SU-DHL-6 (cell line): ENCODE measurements around the gene NRL.

Experiments
- H2AFZ ChIP-seq: fragments of 200-600 bp; sonication (generic); 2 replicates; pipeline ENCODE4 v1.6.1; 2014; ENCODE audit warnings: low read depth, mild to moderate bottlenecking, moderate library complexity, mixed read lengths, antibody characterized with exemption, low read length; ENCODE audit not compliant: severe bottlenecking
- H3F3A ChIP-seq: fragments of 200-600 bp; shearing (Covaris generic); 2 replicates; pipeline ENCODE4 v1.6.0; 2016; ENCODE audit warnings: antibody characterized with exemption, mild to moderate bottlenecking; ENCODE audit not compliant: insufficient read depth
- H3K27ac ChIP-seq: fragments of 200-600 bp; sonication (generic); 2 replicates; pipeline ENCODE4 v1.5.1; 2016; ENCODE audit warnings: low read depth, mild to moderate bottlenecking, low read length, moderate library complexity, mixed read lengths
- H3K27me3 ChIP-seq: fragments of 200-600 bp; sonication (generic), shearing (Covaris generic); 2 replicates; pipeline ENCODE4 v1.6.0; 2014; ENCODE audit warnings: mild to moderate bottlenecking, low read length
- H3K36me3 ChIP-seq: fragments of 200-600 bp; sonication (generic); 2 replicates; pipeline ENCODE4 v1.6.1; 2014; ENCODE audit warnings: mild to moderate bottlenecking, low read length, mixed read lengths
- H3K4me2 ChIP-seq: fragments of 300-600, 200-600 bp; shearing (Covaris generic), sonication (generic); 2 replicates; pipeline ENCODE4 v1.6.0; 2014; ENCODE audit warnings: low read length, low read depth, mild to moderate bottlenecking; ENCODE audit not compliant: poor library complexity, severe bottlenecking
- H3K4me3 ChIP-seq: fragments of 200-600 bp; sonication (generic); 2 replicates; pipeline ENCODE4 v1.5.1; 2014; ENCODE audit warnings: antibody characterized with exemption, low read length, mild to moderate bottlenecking, mixed read lengths; ENCODE audit not compliant: insufficient read depth, poor library complexity, severe bottlenecking
- H3K79me2 ChIP-seq: fragments of 200-600 bp; sonication (generic); 2 replicates; pipeline ENCODE4 v1.6.1; 2014; ENCODE audit warnings: mild to moderate bottlenecking, low read length, moderate library complexity; ENCODE audit not compliant: insufficient read depth
- H3K9ac ChIP-seq: fragments of 200-600 bp; sonication (generic); 2 replicates; pipeline ENCODE4 v1.7.0; 2014; ENCODE audit warnings: mild to moderate bottlenecking, low read length
- H3K9me2 ChIP-seq: fragments of 200-600 bp; sonication (generic); replicated peaks from 2 replicates; pipeline ENCODE4 v1.6.1; 2014; ENCODE audit warnings: low read length; ENCODE audit not compliant: insufficient read depth
- H3K9me3 ChIP-seq: fragments of 200-600 bp; sonication (generic); 2 replicates; pipeline ENCODE4 v1.6.1; 2014; ENCODE audit warnings: low read length, mixed read lengths; ENCODE audit not compliant: insufficient read depth
- H4K20me1 ChIP-seq: fragments of 200-600 bp; sonication (generic); 2 replicates; pipeline ENCODE4 v1.6.1; 2014; ENCODE audit warnings: low read depth, mild to moderate bottlenecking, antibody characterized with exemption, low read length, moderate library complexity, mixed read lengths
- EZH2phosphoT487 ChIP-seq: fragments of 200-600 bp; sonication (generic), shearing (Covaris generic); conservative IDR thresholded peaks from 2 replicates; pipeline ENCODE4 v1.6.1; 2018; ENCODE audit warnings: mild to moderate bottlenecking, antibody characterized with exemption, low read length, moderate library complexity, mixed read lengths
- TF ChIP-seq, protein P1 (sequence below): fragments of 200-600 bp; sonication (generic); IDR thresholded peaks from one replicate; pipeline ENCODE4 v1.5.1; 2017; ENCODE audit warnings: antibody characterized with exemption, mild to moderate bottlenecking, low read length, moderate library complexity; ENCODE audit not compliant: insufficient read depth, poor library complexity, severe bottlenecking

The NRL gene

DNA sequence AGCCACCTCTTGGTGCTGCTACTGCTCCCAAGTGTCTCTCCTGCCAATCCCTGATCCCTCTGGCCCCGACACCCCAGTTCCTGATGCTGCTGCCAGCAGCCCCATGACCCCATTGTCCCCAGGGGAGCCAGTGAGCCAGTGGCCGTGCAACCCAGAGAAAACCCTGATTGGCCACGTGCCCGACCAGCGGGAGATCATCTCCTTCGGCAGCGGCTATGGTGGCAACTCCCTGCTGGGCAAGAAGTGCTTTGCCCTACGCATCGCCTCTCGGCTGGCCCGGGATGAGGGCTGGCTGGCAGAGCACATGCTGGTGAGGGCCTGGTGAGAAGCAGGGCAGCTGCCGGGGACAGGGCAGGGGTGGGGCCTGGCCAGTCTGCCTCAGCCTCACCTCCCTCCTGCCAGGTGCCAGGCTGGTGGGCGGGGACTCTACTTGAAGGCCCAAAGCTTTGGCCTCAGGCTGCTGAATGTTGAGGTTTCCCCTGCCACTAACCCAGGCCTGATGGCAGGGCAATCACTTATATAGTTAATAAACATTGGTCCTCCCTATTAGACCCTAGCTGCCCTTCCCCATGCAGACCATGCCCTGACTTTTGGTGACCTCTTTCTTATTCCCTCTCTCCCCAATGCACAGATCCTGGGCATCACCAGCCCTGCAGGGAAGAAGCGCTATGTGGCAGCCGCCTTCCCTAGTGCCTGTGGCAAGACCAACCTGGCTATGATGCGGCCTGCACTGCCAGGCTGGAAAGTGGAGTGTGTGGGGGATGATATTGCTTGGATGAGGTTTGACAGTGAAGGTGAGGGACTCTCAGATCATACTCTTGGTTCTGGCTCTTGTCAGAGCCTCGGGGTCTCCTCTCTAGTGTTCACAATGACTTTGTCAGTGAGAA, 15.6 kb downstream of the NRL start:
- Histone ChIP-seq H3K27me3 (no peaks in the 10 kb centered on the region), H3K36me3 (peaks cover 4% of the 10 kb centered on the region; the same call in 1 of the 2 replicates), H3K4me3 (no peak overlapping the region), H3F3A (peaks cover 10% of the 10 kb centered on the region), H3K4me2 (no peak overlapping the region), H2AFZ (no peak overlapping the region), H4K20me1 (no peaks in the 10 kb centered on the region), H3K79me2 (peaks cover 8% of the 10 kb centered on the region; the same call in 1 of the 2 replicates), H3K27ac (no peak overlapping the region), H3K9ac (no peak overlapping the region), H3K9me2 (no peaks in the 10 kb centered on the region), H3K9me3 (no peaks in the 10 kb centered on the region)
- no peak for TF ChIP-seq EZH2phosphoT487
- TF ChIP-seq, protein P1, sequence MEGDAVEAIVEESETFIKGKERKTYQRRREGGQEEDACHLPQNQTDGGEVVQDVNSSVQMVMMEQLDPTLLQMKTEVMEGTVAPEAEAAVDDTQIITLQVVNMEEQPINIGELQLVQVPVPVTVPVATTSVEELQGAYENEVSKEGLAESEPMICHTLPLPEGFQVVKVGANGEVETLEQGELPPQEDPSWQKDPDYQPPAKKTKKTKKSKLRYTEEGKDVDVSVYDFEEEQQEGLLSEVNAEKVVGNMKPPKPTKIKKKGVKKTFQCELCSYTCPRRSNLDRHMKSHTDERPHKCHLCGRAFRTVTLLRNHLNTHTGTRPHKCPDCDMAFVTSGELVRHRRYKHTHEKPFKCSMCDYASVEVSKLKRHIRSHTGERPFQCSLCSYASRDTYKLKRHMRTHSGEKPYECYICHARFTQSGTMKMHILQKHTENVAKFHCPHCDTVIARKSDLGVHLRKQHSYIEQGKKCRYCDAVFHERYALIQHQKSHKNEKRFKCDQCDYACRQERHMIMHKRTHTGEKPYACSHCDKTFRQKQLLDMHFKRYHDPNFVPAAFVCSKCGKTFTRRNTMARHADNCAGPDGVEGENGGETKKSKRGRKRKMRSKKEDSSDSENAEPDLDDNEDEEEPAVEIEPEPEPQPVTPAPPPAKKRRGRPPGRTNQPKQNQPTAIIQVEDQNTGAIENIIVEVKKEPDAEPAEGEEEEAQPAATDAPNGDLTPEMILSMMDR: no peak

DNA sequence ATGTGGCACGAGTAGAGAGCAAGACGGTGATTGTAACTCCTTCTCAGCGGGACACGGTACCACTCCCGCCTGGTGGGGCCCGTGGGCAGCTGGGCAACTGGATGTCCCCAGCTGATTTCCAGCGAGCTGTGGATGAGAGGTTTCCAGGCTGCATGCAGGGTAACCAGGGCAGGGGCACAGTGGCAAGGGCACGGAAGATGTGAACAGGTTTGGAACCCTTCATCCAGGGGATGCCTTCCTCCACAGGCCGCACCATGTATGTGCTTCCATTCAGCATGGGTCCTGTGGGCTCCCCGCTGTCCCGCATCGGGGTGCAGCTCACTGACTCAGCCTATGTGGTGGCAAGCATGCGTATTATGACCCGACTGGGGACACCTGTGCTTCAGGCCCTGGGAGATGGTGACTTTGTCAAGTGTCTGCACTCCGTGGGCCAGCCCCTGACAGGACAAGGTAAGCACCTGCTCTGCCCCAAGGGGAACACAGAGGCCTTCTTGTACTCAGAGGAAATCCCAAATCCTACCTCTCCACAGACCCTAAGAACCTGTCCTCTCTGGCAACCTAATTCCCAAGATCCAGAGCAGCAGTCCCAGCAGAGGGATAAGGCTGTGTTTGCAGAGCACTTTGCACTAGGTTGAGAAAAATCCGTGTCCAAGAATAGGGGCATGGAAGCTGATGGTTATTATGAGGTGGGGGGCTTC, 16.4 kb downstream of the NRL start:
- H3K9ac ChIP-seq: no peak overlapping the region
- H3K79me2 ChIP-seq: peaks cover 8% of the 10 kb centered on the region; the same call in 1 of the 2 replicates
- peaks cover 14% of the 10 kb centered on the region for H3F3A ChIP-seq
- H3K9me3 ChIP-seq: no peaks in the 10 kb centered on the region
- H2AFZ ChIP-seq: no peak overlapping the region
- no peaks in the 10 kb centered on the region for H3K9me2 ChIP-seq
- TF ChIP-seq EZH2phosphoT487: no peak
- no peaks in the 10 kb centered on the region for H3K36me3 ChIP-seq
- H3K27me3 ChIP-seq: no peaks in the 10 kb centered on the region
- H3K27ac ChIP-seq: no peak overlapping the region
- H4K20me1 ChIP-seq: no peaks in the 10 kb centered on the region
- no peak overlapping the region for H3K4me2 ChIP-seq
- no peak overlapping the region for H3K4me3 ChIP-seq

DNA sequence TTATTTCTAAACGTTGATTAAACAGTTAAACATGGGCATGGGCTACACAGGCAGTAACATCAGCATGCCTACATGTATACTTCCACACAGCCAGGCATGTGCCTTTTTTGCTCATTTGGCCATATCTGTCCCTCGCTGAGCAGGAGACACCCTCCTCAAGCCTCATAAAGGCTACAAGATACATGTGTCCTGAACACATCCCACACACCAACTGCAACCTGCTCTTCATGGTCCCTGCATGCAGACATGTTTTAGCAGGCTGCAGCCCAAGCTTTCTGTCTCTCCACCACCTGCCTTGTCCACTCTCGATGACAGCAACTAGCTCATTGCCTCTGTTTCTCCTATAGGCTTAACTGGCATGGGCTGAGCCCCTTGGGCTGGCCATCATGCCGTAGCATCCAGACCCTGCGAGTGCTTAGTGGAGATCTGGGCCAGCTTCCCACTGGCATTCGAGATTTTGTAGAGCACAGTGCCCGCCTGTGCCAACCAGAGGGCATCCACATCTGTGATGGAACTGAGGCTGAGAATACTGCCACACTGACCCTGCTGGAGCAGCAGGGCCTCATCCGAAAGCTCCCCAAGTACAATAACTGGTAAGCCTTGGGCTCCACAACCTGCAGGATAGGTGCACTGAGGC, 18.1 kb downstream of the NRL start:
- no peaks in the 10 kb centered on the region for H3K27me3 ChIP-seq
- no peak overlapping the region for H3K27ac ChIP-seq
- H3K9me2 ChIP-seq: no peaks in the 10 kb centered on the region
- no peak overlapping the region for H3K4me2 ChIP-seq
- no peak for TF ChIP-seq EZH2phosphoT487
- TF ChIP-seq, protein P1: no peak
- H3K9me3 ChIP-seq: no peaks in the 10 kb centered on the region
- H3F3A ChIP-seq: peaks cover 19% of the 10 kb centered on the region
- no peak overlapping the region for H3K4me3 ChIP-seq
- H3K79me2 ChIP-seq: peaks cover 8% of the 10 kb centered on the region; the same call in 1 of the 2 replicates
- H3K9ac ChIP-seq: no peak overlapping the region
- H2AFZ ChIP-seq: no peak overlapping the region
- no peaks in the 10 kb centered on the region for H4K20me1 ChIP-seq
- no peaks in the 10 kb centered on the region for H3K36me3 ChIP-seq
